NCI-H345 treated with DMSO at 0.1 percent for 48 hours (cell line): ENCODE results near the gene SRCAP.
A peak's percentile ranks its signal among the peaks of the same experiment; 100 is the strongest.

Experiments used
- DNase-seq: peaks from one replicate; lab custom pipeline; 2025; ENCODE audit not compliant: unreplicated experiment; lab: John Stamatoyannopoulos, UW

SRCAP gene

GRCh38 chr16:30755955-30756780 lies 57.2 kb downstream of the SRCAP start:
- DNase-seq: no peak

GRCh38 chr16:30756781-30757100 lies 57.8 kb downstream of the SRCAP start:
- no peak for DNase-seq

- no peak for DNase-seq
Measured at GRCh38 chr16:30757316-30757715, 58.3 kb downstream of the SRCAP start.

- no peak for DNase-seq
Measured at GRCh38 chr16:30758988-30759491, 60.1 kb downstream of the SRCAP start.

- no peak for DNase-seq
Measured at GRCh38 chr16:30760001-30760559, 61.1 kb downstream of the SRCAP start.

- DNase-seq: no peak
Measured at GRCh38 chr16:30760577-30761426, 61.8 kb downstream of the SRCAP start.

GRCh38 chr16:30761427-30761927 lies 62.5 kb downstream of the SRCAP start:
- peak; percentile 20 for DNase-seq

- peak; percentile 100 for DNase-seq
Measured at GRCh38 chr16:30761928-30762902, 63.2 kb downstream of the SRCAP start, which contains the start of the genes CFAP119 and RNF40. TSS of gene CFAP119 (minus strand) at chr16:30762062. CDS start at chr16:30761748, 314 bp downstream. TSS of gene RNF40 (plus strand) at chr16:30762322. CDS start at chr16:30762546, 224 bp downstream.

- no peak for DNase-seq
Measured at GRCh38 chr16:30762991-30763725, 64.2 kb downstream of the SRCAP start.

GRCh38 chr16:30764086-30764485 lies 65.1 kb downstream of the SRCAP start:
- no peak for DNase-seq

GRCh38 chr16:30764816-30765465 lies 66.0 kb downstream of the SRCAP start:
- no peak for DNase-seq

GRCh38 chr16:30766206-30766932 lies 67.4 kb downstream of the SRCAP start:
- no peak for DNase-seq

GRCh38 chr16:30766933-30767284 lies 67.9 kb downstream of the SRCAP start:
- DNase-seq: no peak

GRCh38 chr16:30767767-30768465 lies 68.9 kb downstream of the SRCAP start:
- no peak for DNase-seq

- DNase-seq: no peak
Measured at GRCh38 chr16:30768583-30769181, 69.7 kb downstream of the SRCAP start.

- no peak for DNase-seq
Measured at GRCh38 chr16:30769379-30770089, 70.6 kb downstream of the SRCAP start.

GRCh38 chr16:30771726-30772125 lies 72.8 kb downstream of the SRCAP start:
- no peak for DNase-seq
